GM12878 (cell line): Measurements from ENCODE around the gene WDR53. TPM values are rescaled to one million over a fixed set of nuclear protein-coding genes. Genes with fewer than 3 reads are reported as not detected.
A peak's percentile ranks its signal among the peaks of the same experiment; 100 is the strongest.

ENCODE experiments used
- ATAC-seq: fragments of 200-7000 bp; cut with Tn5 transposase; 3 replicates; pipeline ENCODE4 v1.9.1; 2020; ENCODE audit warnings: mild to moderate bottlenecking, moderate library complexity
- BruUV-seq: library from RNA; stranded (reverse); fragments of 400-500 nt; replicated peaks from 2 replicates; lab custom pipeline; 2021; lab: Mats Ljungman, UMichigan
- CTCF ChIA-PET: fragments of 300-600 bp; sonication (Branson Sonifier 250); formaldehyde crosslinking; extraction: SDS; loops from one replicate; lab custom pipeline; 2021; ENCODE audit warnings: inconsistent platforms; lab: Yijun Ruan, JAX
- POLR2A ChIA-PET: fragments of 350-600 bp; formaldehyde crosslinking; extraction: SDS; loops from one replicate; lab custom pipeline; 2021; ENCODE audit warnings: inconsistent platforms; lab: Charles Lee
- RAD21 ChIA-PET: fragments of 300-600 bp; sonication (Branson Sonifier 250); formaldehyde crosslinking; loops from one replicate; lab custom pipeline; 2023; ENCODE audit warnings: antibody characterized with exemption; ENCODE audit not compliant: unreplicated experiment; lab: Charles Lee
- SMC1A ChIA-PET: fragments of 300-600 bp; sonication (Branson Sonifier 250); formaldehyde crosslinking; loops from one replicate; lab custom pipeline; 2023; ENCODE audit not compliant: unreplicated experiment, uncharacterized antibody; lab: Charles Lee
- DNase-seq: peaks from one replicate; pipeline ENCODE4 v3.0.0-alpha.2; 2011; ENCODE audit warnings: low read depth, low spot score
- FAIRE-seq: peaks from 3 replicates; lab custom pipeline; 2011; peaks lifted over from hg19 to GRCh38; lab: Jason Lieb, UNC
- H2AFZ ChIP-seq: 2 replicates; pipeline ENCODE4 v1.6.0; 2011; ENCODE audit warnings: low read depth, low read length, control low read depth; ENCODE audit not compliant: control insufficient read depth
- H3K27ac ChIP-seq: 2 replicates; pipeline ENCODE4 v1.5.1; 2011; ENCODE audit warnings: control low read depth; ENCODE audit not compliant: control insufficient read depth, insufficient read depth
- H3K27me3 ChIP-seq, 2 experiments: replicated peaks in 1 of 2; 2 replicates each; pipeline versions ENCODE4 v1.6.0 to v1.6.1; 2011; ENCODE audit warnings: low read length in 1 of 2; ENCODE audit not compliant: control insufficient read depth in 2 of 2, insufficient read depth in 2 of 2
- H3K36me3 ChIP-seq, 2 experiments: 2 replicates each; pipeline ENCODE4 v1.5.1; 2011; ENCODE audit warnings: low read length in 1 of 2; ENCODE audit not compliant: control insufficient read depth in 2 of 2, insufficient read depth in 2 of 2
- H3K4me1 ChIP-seq: 2 replicates; pipeline ENCODE4 v1.6.1; 2011; ENCODE audit warnings: mild to moderate bottlenecking, low read length, moderate library complexity, mixed read lengths; ENCODE audit not compliant: control insufficient read depth, insufficient read depth
- H3K4me2 ChIP-seq: 2 replicates; pipeline ENCODE4 v1.6.0; 2011; ENCODE audit warnings: control low read depth; ENCODE audit not compliant: control insufficient read depth, insufficient read depth
- H3K4me3 ChIP-seq: fragments of 200-600 bp; sonication (generic); 2 replicates; pipeline ENCODE4 v1.5.1; 2016
- H3K79me2 ChIP-seq: 2 replicates; pipeline ENCODE4 v1.6.0; 2011; ENCODE audit warnings: low read length; ENCODE audit not compliant: control insufficient read depth, insufficient read depth
- H3K9ac ChIP-seq: 2 replicates; pipeline ENCODE4 v1.8.0; 2011; ENCODE audit warnings: low read length, control low read depth, mixed read lengths; ENCODE audit not compliant: control insufficient read depth, insufficient read depth
- H3K9me3 ChIP-seq: replicated peaks from 3 replicates; pipeline ENCODE4 v1.5.1; 2011; ENCODE audit warnings: mild to moderate bottlenecking, low read length; ENCODE audit not compliant: control insufficient read depth, insufficient read depth
- H4K20me1 ChIP-seq: 2 replicates; pipeline ENCODE4 v1.6.0; 2011; ENCODE audit not compliant: control insufficient read depth, insufficient read depth
- CEBPB ChIP-seq, 2 experiments: fragments of 150-350 bp in 1 of 2; IDR thresholded peaks; 2 replicates each; pipeline ENCODE4 v1.6.1; 2012 to 2014; ENCODE audit warnings: low read depth in 2 of 2, low read length in 2 of 2, borderline replicate concordance in 1 of 2, inconsistent platforms in 1 of 2
- RAD21 ChIP-seq: IDR thresholded peaks from 2 replicates; pipeline ENCODE4 v1.6.1; 2011; ENCODE audit warnings: mild to moderate bottlenecking, low read depth, low read length, moderate library complexity; ENCODE audit not compliant: insufficient read depth
- ZBTB11 ChIP-seq: fragments of 450-650 bp; formaldehyde crosslinking; IDR thresholded peaks from 2 replicates; pipeline ENCODE4 v1.5.0; 2022; ENCODE audit warnings: mild to moderate bottlenecking, missing genetic modification characterization
- WGBS: methylation state at CpG from one replicate; pipeline ENCODE4 v1.1.6; 2016; ENCODE audit warnings: low lambda C conversion rate; ENCODE audit not compliant: insufficient replicate concordance, insufficient coverage; ENCODE audit errors: missing lambda C conversion rate; 5-methylcytosine and 5-hydroxymethylcytosine counted together
- in situ Hi-C: fragments of 300-500 bp; cut with MboI; formaldehyde crosslinking; loops from 9 replicates; pipeline ENCODE4 v1.14.3; 2018; ENCODE audit warnings: mixed read lengths
- intact Hi-C: fragments of 100-400 bp; cut with micrococcal nuclease; formaldehyde crosslinking; loops from one replicate; pipeline ENCODE4 v1.14.2; 2022; ENCODE audit not compliant: unreplicated experiment
- polyA plus RNA-seq, 11 experiments: library from polyadenylated mRNA; depleted of rRNA in 4 of 11; unstranded in 6 of 11; stranded (reverse) in 5 of 11; fragments of >200 nt; fragmentation: Nextera tagmentation in 4 of 11; fragmentation: Illumina TruSeq in 1 of 11; extraction: Ambion mirVana in 4 of 11; extraction: Trizol in 1 of 11; gene quantifications; 1 replicate in 1 of 11; 2 replicates in 10 of 11; pipeline versions ENCODE4 v1.2.1 to v1.2.3, GENCODE V29; 2011 to 2016; ENCODE audit warnings: inconsistent platforms in 2 of 11, missing spikeins in 2 of 11, low read depth in 1 of 11
- total RNA-seq, 4 experiments: library from RNA; depleted of rRNA in 3 of 4; stranded (reverse); fragments of >200 nt in 3 of 4; fragmentation: Illumina TruSeq in 1 of 4; extraction: Trizol in 1 of 4; gene quantifications; 2 replicates each; pipeline versions ENCODE4 v1.2.1 to v1.2.3, GENCODE V29; 2013 to 2021

Gene WDR53
- total and polyA plus RNA-seq, 10 of the 15 experiments (the other 5 are each of a cell fraction or from before 2014, with no cell fraction given) = 7.7 to 20.3 (median 15.7) TPM

- H3K9me3 ChIP-seq = peaks cover 36% of the 10 kb centered on the region
- SMC1A ChIA-PET = interaction anchor here (0.6 to 2.5 kb wide), 7 partner anchors 9 to 445 kb away, joined by 3 to 6 read pairs (median 4); no protein-coding TSS in a partner anchor
- FAIRE-seq = no peak
- no peak for TF ChIP-seq ZBTB11 (CRISPR knock-in tag)
- no peak for TF ChIP-seq CEBPB (IDR thresholded peaks at IDR 0.05; ENCODE audit: borderline replicate concordance in 1 of 2, low read depth in 2 of 2, low read length in 2 of 2)
- TF ChIP-seq RAD21 = peak; percentile 40
- RAD21 ChIA-PET = interaction anchor here (0.6 to 3.2 kb wide), 7 partner anchors 31 to 445 kb away, joined by 3 to 15 read pairs (median 3); no protein-coding TSS in a partner anchor
- CTCF ChIA-PET = interaction anchor here (0.8 to 2.8 kb wide), 8 partner anchors 8 to 494 kb away, joined by 3 to 13 read pairs (median 3); no protein-coding TSS in a partner anchor
- no peak; the same call in 2 of the 3 replicates for ATAC-seq
- no peaks in the 10 kb centered on the region for H3K36me3 ChIP-seq
- no TSS peak for BruUV-seq
- H3K27ac ChIP-seq = no peak overlapping the region
- no peaks in the 10 kb centered on the region for H3K79me2 ChIP-seq
- H3K27me3 ChIP-seq = no peaks in the 10 kb centered on the region
- intact Hi-C loops (no loop called here), in situ Hi-C loops (no loop called here)
- H3K4me3 ChIP-seq = no peak overlapping the region
- H3K4me1 ChIP-seq = no peaks in the 10 kb centered on the region
- no peak overlapping the region for H3K9ac ChIP-seq
- H4K20me1 ChIP-seq = no peaks in the 10 kb centered on the region
- DNase-seq = no peak
- H3K4me2 ChIP-seq = no peak overlapping the region
- 34% methylated on average over 2 of the region's 2 CpGs for WGBS
- POLR2A ChIA-PET = interaction anchor here (0.6 kb wide), 1 partner anchor 266 kb away, joined by 3 read pairs; no protein-coding TSS in a partner anchor
- H2AFZ ChIP-seq = no peak overlapping the region
Measured at GRCh38 chr3:196517162-196517800, 51.1 kb downstream of the WDR53 start.
